ENCODE data around the gene PAN3.

Gene PAN3

DNA sequence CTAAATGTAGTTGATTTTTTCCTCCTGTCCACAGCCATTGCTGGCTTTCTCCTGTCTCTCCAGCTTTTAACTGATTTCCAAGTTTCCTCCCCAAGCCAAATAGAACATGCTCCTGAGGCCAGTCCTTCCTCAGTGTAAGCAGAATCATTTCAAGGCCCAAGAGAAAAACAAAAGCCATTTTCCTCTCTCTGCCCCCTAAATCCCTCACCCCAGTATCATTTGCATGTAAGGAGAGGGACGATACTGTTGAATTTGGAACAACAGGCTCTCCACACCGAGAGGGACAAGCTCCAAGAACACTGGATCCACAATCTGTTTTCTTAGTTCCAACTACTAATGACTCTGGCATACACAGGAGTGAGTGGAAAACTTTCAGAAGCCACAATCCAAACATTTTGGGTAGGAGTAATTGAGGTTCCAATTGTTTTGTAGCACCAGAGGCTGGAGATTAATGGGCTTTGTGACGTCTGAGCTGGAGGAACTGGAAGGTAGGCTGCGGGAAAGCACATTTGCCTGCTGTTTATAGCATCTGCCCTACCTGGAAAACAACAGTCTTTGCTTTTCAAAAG is 199.7 kb downstream of the PAN3 start:
- TF ChIP-seq, protein P1, sequence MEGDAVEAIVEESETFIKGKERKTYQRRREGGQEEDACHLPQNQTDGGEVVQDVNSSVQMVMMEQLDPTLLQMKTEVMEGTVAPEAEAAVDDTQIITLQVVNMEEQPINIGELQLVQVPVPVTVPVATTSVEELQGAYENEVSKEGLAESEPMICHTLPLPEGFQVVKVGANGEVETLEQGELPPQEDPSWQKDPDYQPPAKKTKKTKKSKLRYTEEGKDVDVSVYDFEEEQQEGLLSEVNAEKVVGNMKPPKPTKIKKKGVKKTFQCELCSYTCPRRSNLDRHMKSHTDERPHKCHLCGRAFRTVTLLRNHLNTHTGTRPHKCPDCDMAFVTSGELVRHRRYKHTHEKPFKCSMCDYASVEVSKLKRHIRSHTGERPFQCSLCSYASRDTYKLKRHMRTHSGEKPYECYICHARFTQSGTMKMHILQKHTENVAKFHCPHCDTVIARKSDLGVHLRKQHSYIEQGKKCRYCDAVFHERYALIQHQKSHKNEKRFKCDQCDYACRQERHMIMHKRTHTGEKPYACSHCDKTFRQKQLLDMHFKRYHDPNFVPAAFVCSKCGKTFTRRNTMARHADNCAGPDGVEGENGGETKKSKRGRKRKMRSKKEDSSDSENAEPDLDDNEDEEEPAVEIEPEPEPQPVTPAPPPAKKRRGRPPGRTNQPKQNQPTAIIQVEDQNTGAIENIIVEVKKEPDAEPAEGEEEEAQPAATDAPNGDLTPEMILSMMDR (conservative IDR thresholded peaks at IDR 0.05): no peak
- no peak overlapping the region for H3K27ac ChIP-seq

DNA sequence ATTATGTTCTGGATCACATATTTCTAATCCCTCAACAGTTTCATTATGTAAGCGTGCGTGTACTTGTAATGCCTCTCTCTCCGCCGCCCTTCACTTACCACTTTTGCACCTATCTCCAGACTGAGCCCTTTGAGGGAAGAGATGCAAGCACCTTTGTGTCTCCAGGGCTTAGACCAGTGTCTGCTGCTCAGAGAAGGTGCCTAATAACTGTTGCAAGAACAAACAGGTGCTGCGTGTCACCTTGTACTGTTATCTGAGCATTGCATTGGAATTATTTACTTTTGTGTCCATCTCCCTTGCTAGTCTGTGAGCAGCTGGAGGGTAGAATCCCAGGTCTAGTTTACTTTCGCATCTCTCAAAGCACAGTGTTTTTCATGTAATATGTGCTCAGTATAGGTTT is 200.4 kb downstream of the PAN3 start:
- H3K27ac ChIP-seq: no peak overlapping the region

DNA sequence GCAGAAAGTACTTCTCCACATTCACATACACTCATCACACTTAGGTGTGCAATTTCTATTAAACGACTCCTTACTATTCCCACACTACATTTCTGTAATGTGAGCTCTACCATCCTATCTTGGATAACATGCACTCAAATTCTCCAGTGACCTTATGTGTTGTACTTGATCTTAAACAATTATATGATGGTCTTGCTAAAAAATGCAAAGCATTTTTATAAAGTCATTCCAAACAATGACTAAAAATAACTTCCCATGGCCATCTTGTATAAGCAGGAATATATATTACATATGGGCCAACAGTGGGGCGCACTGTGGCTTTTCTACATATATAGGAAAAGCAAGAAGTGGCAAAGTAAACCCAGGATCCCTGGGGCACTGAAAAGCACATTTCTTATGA is 201.1 kb downstream of the PAN3 start:
- H3K27ac ChIP-seq: no peak overlapping the region
- TF ChIP-seq, protein P1 (conservative IDR thresholded peaks at IDR 0.05): no peak

More for the DNA sequence above, 200.4 kb downstream of the PAN3 start:
- TF ChIP-seq, protein P1 (conservative IDR thresholded peaks at IDR 0.05): no peak

DNA sequence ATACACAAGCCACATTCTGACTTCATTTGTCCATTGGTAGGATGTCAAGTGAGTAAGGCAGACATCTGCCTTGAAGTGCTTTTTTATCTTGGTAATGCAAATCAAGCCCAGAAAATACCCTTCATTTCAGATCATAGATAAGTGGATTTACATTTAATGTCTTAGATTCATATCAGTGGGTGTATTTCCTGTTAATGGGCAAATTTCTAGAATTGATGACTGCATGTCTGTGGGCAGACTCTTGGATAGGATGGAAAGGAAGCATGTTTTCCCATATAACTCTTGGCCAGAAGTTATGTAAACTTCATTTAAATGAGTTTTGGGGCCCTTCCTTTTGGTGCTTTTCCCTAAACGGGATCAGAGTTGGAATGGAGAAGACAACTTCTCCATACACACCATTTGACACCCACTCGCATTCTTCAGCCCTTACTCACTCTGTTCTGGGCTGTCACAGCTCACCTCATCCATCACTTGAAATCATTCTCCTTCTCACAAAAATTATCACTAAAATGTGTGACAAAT is 202.0 kb downstream of the PAN3 start:
- TF ChIP-seq, protein P1 (conservative IDR thresholded peaks at IDR 0.05): no peak
- no peak overlapping the region for H3K27ac ChIP-seq

DNA sequence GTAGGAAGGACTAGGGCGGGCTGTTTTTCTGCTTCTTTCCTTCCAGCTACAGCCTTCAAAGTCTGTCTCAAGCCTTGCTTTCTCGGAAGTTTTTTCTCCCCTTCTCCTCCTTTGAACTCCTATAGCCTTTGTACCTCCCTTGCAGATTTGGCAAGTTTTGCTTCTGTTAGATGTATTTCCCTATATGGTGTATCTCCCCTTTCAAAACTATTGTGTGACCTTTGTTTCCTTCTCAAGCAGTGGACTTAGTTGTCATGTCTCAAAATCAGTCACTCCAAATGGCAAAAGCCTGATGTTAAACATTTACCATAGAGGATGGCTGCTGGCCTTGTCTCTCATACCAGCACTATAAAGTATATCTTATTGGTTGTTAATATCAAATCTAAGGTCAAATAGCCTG is 203.9 kb downstream of the PAN3 start:
- TF ChIP-seq, protein P1 (conservative IDR thresholded peaks at IDR 0.05): no peak
- no peak overlapping the region for H3K27ac ChIP-seq

DNA sequence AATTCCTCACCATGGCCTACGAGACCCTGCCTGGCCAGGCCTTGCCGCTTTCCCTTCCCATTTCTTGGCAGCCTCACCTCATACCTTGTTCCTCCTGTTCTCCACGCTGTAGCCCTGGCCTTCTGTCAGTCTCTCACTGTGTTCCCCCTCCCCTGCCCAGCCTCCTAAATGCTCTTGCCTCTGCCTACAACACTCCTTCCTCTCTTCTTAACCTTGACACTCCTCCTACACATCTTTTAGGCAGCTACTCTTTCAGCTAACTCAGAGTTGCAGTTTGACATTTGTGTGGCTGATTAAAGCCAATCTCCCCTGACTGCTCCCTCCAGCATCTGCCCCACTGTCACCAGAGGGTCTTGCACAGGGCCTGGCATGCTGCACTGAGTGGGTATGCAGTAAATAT is 205.8 kb downstream of the PAN3 start:
- TF ChIP-seq, protein P1 (conservative IDR thresholded peaks at IDR 0.05): no peak
- no peak overlapping the region for H3K27ac ChIP-seq

Measured in VCaP (cell line).